HG03175 (cell line): Measurements from ENCODE around the gene PBRM1.

ENCODE experiments used
- ATAC-seq: cut with Tn5 transposase; IDR thresholded peaks from one replicate; pipeline ENCODE4 v1.9.1; 2021; ENCODE audit warnings: mild to moderate bottlenecking, moderate library complexity; ENCODE audit not compliant: unreplicated experiment

The PBRM1 gene

GRCh38 chr3:52670621-52671521, 14.8 kb downstream of the PBRM1 start:
- ATAC-seq = peak; percentile 79

GRCh38 chr3:52663098-52663497, 22.6 kb downstream of the PBRM1 start:
- no peak for ATAC-seq

- ATAC-seq = no peak
These were observed 25.7 kb downstream of the PBRM1 start for GRCh38 chr3:52660046-52660445.

GRCh38 chr3:52655895-52656294, 29.8 kb downstream of the PBRM1 start:
- ATAC-seq = no peak

- no peak for ATAC-seq
These were observed 34.1 kb downstream of the PBRM1 start for GRCh38 chr3:52651592-52651991.

GRCh38 chr3:52650439-52650838, 35.3 kb downstream of the PBRM1 start:
- no peak for ATAC-seq

- ATAC-seq = no peak
These were observed 36.1 kb downstream of the PBRM1 start for GRCh38 chr3:52649461-52650210.

GRCh38 chr3:52645549-52645948, 40.2 kb downstream of the PBRM1 start:
- ATAC-seq = no peak

- no peak for ATAC-seq
These were observed 49.0 kb downstream of the PBRM1 start for GRCh38 chr3:52636673-52637072.

- ATAC-seq = no peak
These were observed 51.9 kb downstream of the PBRM1 start for GRCh38 chr3:52633786-52634185.

- ATAC-seq = no peak
These were observed 60.7 kb downstream of the PBRM1 start for GRCh38 chr3:52625041-52625440.

- ATAC-seq = no peak
These were observed 62.4 kb downstream of the PBRM1 start for GRCh38 chr3:52623234-52623792.

GRCh38 chr3:52620580-52620979, 65.1 kb downstream of the PBRM1 start:
- no peak for ATAC-seq

GRCh38 chr3:52615166-52615565, 70.5 kb downstream of the PBRM1 start:
- ATAC-seq = no peak

GRCh38 chr3:52614689-52615088, 71.0 kb downstream of the PBRM1 start:
- no peak for ATAC-seq

GRCh38 chr3:52609316-52609815, 76.3 kb downstream of the PBRM1 start:
- no peak for ATAC-seq

- ATAC-seq = no peak
These were observed 77.4 kb downstream of the PBRM1 start for GRCh38 chr3:52608337-52608736.

GRCh38 chr3:52606373-52607085, 79.2 kb downstream of the PBRM1 start:
- no peak for ATAC-seq

- ATAC-seq = no peak
These were observed 85.5 kb downstream of the PBRM1 start for GRCh38 chr3:52600258-52600657.

- no peak for ATAC-seq
These were observed 89.0 kb downstream of the PBRM1 start for GRCh38 chr3:52596658-52597265.
